OCI-LY7 (cell line): ENCODE results near the gene ATP2B1. TPM values are rescaled to one million over a fixed set of nuclear protein-coding genes. Genes with fewer than 3 reads are reported as not detected.

ENCODE experiments used
- BruUV-seq: library from RNA; stranded (reverse); fragments of 400-500 nt; replicated peaks from 2 replicates; lab custom pipeline; 2021; lab: Mats Ljungman, UMichigan
- CTCF ChIA-PET: fragments of 300-600 bp; sonication (Branson Sonifier 250); formaldehyde crosslinking; loops from one replicate; lab custom pipeline; 2022; ENCODE audit warnings: antibody characterized with exemption; ENCODE audit not compliant: unreplicated experiment; lab: Charles Lee
- POLR2A ChIA-PET: fragments of 300-600 bp; sonication (Branson Sonifier 250); formaldehyde crosslinking; loops from one replicate; lab custom pipeline; 2022; ENCODE audit warnings: antibody characterized with exemption; lab: Charles Lee
- DNase-seq: peaks from one replicate; pipeline ENCODE4 v3.0.0-alpha.2; 2015; ENCODE audit warnings: low spot score
- H2AFZ ChIP-seq: fragments of 200-600 bp; sonication (generic), shearing (Covaris generic); 2 replicates; pipeline ENCODE4 v1.6.1; 2014; ENCODE audit warnings: mild to moderate bottlenecking, antibody characterized with exemption, low read length, moderate library complexity
- H3K27ac ChIP-seq: fragments of 200-600 bp; sonication (generic); 2 replicates; pipeline ENCODE4 v1.5.1; 2014; ENCODE audit warnings: mixed run types, low read depth, mild to moderate bottlenecking, moderate library complexity, low read length, inconsistent platforms; ENCODE audit not compliant: poor library complexity, severe bottlenecking
- H3K36me3 ChIP-seq: fragments of 200-600 bp; sonication (generic); 2 replicates; pipeline ENCODE4 v1.6.1; 2014; ENCODE audit warnings: mild to moderate bottlenecking, antibody characterized with exemption, low read length, moderate library complexity, mixed read lengths; ENCODE audit not compliant: insufficient read depth
- H3K4me1 ChIP-seq: fragments of 200-600 bp; sonication (generic); 2 replicates; pipeline ENCODE4 v1.5.1; 2014; ENCODE audit warnings: mild to moderate bottlenecking, low read length; ENCODE audit not compliant: insufficient read depth, poor library complexity, severe bottlenecking
- H3K4me2 ChIP-seq: fragments of 200-600 bp; sonication (generic); 2 replicates; pipeline ENCODE4 v1.6.1; 2014; ENCODE audit warnings: mild to moderate bottlenecking, low read length
- H3K4me3 ChIP-seq: fragments of 200-600 bp; sonication (generic); 2 replicates; pipeline ENCODE4 v1.5.1; 2014; ENCODE audit warnings: mild to moderate bottlenecking, low read depth, low read length; ENCODE audit not compliant: poor library complexity, severe bottlenecking
- H3K79me2 ChIP-seq: fragments of 200-600 bp; sonication (generic); 2 replicates; pipeline ENCODE4 v1.6.1; 2016; ENCODE audit warnings: low read depth, mild to moderate bottlenecking, low read length, moderate library complexity, mixed read lengths; ENCODE audit not compliant: insufficient read depth
- H3K9me2 ChIP-seq: fragments of 200-600 bp; sonication (generic); 2 replicates; pipeline ENCODE4 v1.6.1; 2016; ENCODE audit warnings: mild to moderate bottlenecking, low read length, mixed read lengths; ENCODE audit not compliant: insufficient read depth
- H3K9me3 ChIP-seq: fragments of 200-600 bp; sonication (generic); 2 replicates; pipeline ENCODE4 v1.6.1; 2014; ENCODE audit warnings: mild to moderate bottlenecking, mixed run types, low read length, mixed read lengths
- H4K20me1 ChIP-seq: fragments of 200-600 bp; sonication (generic); 2 replicates; pipeline ENCODE4 v1.6.1; 2014; ENCODE audit warnings: mild to moderate bottlenecking, antibody characterized with exemption, low read length, moderate library complexity, mixed read lengths; ENCODE audit not compliant: insufficient read depth
- EZH2phosphoT487 ChIP-seq: fragments of 200-600 bp; sonication (generic); IDR thresholded peaks from 2 replicates; pipeline ENCODE4 v1.6.1; 2018; ENCODE audit warnings: low read depth, borderline replicate concordance, mild to moderate bottlenecking, mixed run types, antibody characterized with exemption, low read length, moderate library complexity, mixed read lengths
- intact Hi-C: fragments of 100-400 bp; cut with micrococcal nuclease; formaldehyde crosslinking; loops from one replicate; pipeline ENCODE4 v1.10.0; 2022; ENCODE audit not compliant: unreplicated experiment
- total RNA-seq, 2 experiments: library from RNA; depleted of rRNA in 1 of 2; stranded (reverse); fragments of >200 nt in 1 of 2; shearing (Covaris generic) in 1 of 2; gene quantifications; 2 replicates each; pipeline ENCODE4 v1.2.3, GENCODE V29; 2014 to 2022
- TF ChIP-seq, protein P1 (sequence below): fragments of 200-600 bp; sonication (generic); conservative IDR thresholded peaks from 2 replicates; pipeline ENCODE4 v1.5.1; 2014; ENCODE audit warnings: mild to moderate bottlenecking, antibody characterized with exemption, low read length, moderate library complexity, mixed read lengths

Gene ATP2B1
- total RNA-seq, 2 experiments from 2014 or later, result 58.5 to 74.9 TPM

GRCh38 chr12:89686311-89686710 lies 22.3 kb downstream of the ATP2B1 start:
- ChIA-PET CTCF (no interaction called here), POLR2A (no interaction called here)
- Histone ChIP-seq H3K27ac (no peak overlapping the region), H2AFZ (no peak overlapping the region), H3K9me2 (no peaks in the 10 kb centered on the region), H3K9me3 (peaks cover 21% of the 10 kb centered on the region), H4K20me1 (peaks cover 12% of the 10 kb centered on the region; the same call in 1 of the 2 replicates), H3K4me3 (no peak overlapping the region), H3K4me1 (no peaks in the 10 kb centered on the region), H3K4me2 (no peak overlapping the region), H3K79me2 (peaks cover 100% of the 10 kb centered on the region), H3K36me3 (peaks cover 25% of the 10 kb centered on the region; the same call in 1 of the 2 replicates)
- TF ChIP-seq, protein P1, sequence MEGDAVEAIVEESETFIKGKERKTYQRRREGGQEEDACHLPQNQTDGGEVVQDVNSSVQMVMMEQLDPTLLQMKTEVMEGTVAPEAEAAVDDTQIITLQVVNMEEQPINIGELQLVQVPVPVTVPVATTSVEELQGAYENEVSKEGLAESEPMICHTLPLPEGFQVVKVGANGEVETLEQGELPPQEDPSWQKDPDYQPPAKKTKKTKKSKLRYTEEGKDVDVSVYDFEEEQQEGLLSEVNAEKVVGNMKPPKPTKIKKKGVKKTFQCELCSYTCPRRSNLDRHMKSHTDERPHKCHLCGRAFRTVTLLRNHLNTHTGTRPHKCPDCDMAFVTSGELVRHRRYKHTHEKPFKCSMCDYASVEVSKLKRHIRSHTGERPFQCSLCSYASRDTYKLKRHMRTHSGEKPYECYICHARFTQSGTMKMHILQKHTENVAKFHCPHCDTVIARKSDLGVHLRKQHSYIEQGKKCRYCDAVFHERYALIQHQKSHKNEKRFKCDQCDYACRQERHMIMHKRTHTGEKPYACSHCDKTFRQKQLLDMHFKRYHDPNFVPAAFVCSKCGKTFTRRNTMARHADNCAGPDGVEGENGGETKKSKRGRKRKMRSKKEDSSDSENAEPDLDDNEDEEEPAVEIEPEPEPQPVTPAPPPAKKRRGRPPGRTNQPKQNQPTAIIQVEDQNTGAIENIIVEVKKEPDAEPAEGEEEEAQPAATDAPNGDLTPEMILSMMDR, result no peak
- no peak for TF ChIP-seq EZH2phosphoT487
- intact Hi-C loops, result no loop called here
- DNase-seq, result no peak
- BruUV-seq, result no TSS peak

GRCh38 chr12:89685363-89685972 lies 23.2 kb downstream of the ATP2B1 start:
- ChIA-PET CTCF (no interaction called here), POLR2A (interaction anchor here (0.7 kb wide), 1 partner anchor 149 kb away, joined by 3 read pairs; no protein-coding TSS in a partner anchor)
- Histone ChIP-seq H4K20me1 (peaks cover 8% of the 10 kb centered on the region; the same call in 1 of the 2 replicates), H3K4me3 (no peak overlapping the region), H3K79me2 (peaks cover 100% of the 10 kb centered on the region), H3K9me2 (no peaks in the 10 kb centered on the region), H3K27ac (no peak overlapping the region), H3K4me1 (no peaks in the 10 kb centered on the region), H3K9me3 (peaks cover 27% of the 10 kb centered on the region), H2AFZ (no peak overlapping the region), H3K4me2 (no peak overlapping the region), H3K36me3 (peaks cover 25% of the 10 kb centered on the region; the same call in 1 of the 2 replicates)
- DNase-seq, result no peak
- TF ChIP-seq, protein P1, result no peak
- no peak for TF ChIP-seq EZH2phosphoT487
- intact Hi-C loops, result no loop called here
- no TSS peak for BruUV-seq

DNA sequence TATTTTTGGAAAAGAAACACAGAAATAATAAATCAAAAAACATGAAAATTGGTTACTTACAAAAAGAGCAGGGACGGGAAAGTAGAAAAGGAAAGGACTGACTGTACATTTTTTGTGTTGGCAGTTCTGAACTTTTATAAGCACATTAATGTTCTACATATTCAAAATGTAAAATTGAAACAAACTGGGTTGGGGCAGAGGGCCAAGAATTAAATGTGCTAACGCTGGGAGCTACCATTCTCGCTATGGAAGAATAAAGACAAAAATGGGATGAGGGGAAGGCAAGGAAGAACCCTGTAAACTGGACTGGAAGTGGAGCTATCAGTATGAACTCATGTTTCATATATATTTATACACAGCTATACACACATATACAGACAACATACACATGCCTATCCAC lies 24.5 kb downstream of the ATP2B1 start:
- DNase-seq, result no peak
- Histone ChIP-seq H3K36me3 (peaks cover 25% of the 10 kb centered on the region; the same call in 1 of the 2 replicates), H2AFZ (no peak overlapping the region), H3K9me3 (peaks cover 38% of the 10 kb centered on the region), H3K27ac (no peak overlapping the region), H4K20me1 (peaks cover 8% of the 10 kb centered on the region; the same call in 1 of the 2 replicates), H3K9me2 (no peaks in the 10 kb centered on the region), H3K4me3 (no peak overlapping the region), H3K79me2 (peaks cover 100% of the 10 kb centered on the region), H3K4me2 (no peak overlapping the region), H3K4me1 (no peaks in the 10 kb centered on the region)
- intact Hi-C loops, result no loop called here
- ChIA-PET POLR2A (no interaction called here), CTCF (no interaction called here)
- BruUV-seq, result no TSS peak
- TF ChIP-seq, protein P1, result no peak
- no peak for TF ChIP-seq EZH2phosphoT487
